HG03520 (cell line): ENCODE data around the gene FANCD2OS.
"Not testable (repeated sequence)": the region's sequence is repeated elsewhere in the genome, so short reads cannot be mapped to it uniquely, and the experiment has no call there.

Experiments
- ATAC-seq: cut with Tn5 transposase; IDR thresholded peaks from one replicate; pipeline ENCODE4 v1.9.1; 2021; ENCODE audit warnings: mild to moderate bottlenecking, moderate library complexity; ENCODE audit not compliant: unreplicated experiment

The FANCD2OS gene

DNA sequence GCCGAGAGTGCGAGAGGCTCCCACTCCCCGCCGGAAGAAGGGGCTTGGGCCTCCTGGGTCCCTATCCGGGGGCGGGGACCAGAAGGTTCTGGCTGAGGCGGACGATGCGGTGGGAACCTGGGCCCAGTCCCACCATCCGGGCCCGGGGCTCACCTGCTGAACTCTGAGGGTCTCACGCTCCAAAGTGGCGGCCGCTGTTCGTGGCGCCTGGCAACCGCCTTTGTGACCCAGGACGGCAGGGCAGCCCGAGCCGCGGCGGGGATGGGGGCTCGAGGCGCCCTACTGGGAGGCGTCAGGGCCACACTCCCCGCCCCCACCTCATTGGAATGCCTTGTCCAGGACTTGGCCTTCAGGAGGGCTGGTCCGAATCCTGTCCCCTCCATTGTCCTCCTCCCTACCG is at the start of gene FANCD2OS:
FANCD2OS (minus strand) TSS at position 165 of the 400 bp plus-strand sequence. CDS start 3,481 bp downstream, outside the sequence.
- no peak for ATAC-seq

DNA sequence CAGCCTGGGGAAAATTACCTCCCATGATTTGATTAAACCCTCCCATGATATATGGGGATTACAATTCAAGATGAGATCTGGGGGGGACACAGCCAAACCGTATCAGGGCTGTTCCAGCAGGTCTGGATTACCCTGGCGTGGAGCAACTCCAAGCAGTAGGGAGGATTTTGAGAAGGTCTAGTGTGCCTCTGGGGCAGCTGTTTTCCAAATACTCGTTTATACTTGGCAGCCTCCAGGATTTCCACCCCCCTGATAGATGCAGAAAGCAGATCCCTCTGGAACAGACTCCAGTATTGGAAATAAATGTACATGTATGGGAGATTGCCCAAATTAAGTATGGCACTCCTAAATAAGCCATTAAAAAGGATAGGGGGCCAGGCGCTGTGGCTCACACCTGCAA is 49.0 kb upstream of the FANCD2OS start:
- ATAC-seq, result no peak

DNA sequence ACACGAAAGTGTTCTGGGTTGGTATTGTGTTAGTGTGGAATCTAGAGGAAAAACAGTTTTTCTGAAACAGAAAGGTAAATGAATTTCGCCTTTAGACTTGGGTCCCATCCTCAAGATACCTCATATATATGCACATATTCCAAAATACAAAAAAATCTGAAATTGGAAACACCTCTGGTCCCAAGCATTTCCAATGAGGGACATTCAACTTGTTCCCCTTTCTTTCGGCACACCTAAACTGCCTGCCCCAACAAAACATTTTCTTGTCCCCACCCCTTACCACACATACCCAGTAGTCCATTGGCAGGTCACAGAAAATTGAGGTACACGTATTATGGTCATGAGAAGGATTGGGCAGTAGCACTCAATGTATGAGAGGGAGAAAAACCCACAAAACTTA is 47.6 kb upstream of the FANCD2OS start:
- no peak for ATAC-seq

DNA sequence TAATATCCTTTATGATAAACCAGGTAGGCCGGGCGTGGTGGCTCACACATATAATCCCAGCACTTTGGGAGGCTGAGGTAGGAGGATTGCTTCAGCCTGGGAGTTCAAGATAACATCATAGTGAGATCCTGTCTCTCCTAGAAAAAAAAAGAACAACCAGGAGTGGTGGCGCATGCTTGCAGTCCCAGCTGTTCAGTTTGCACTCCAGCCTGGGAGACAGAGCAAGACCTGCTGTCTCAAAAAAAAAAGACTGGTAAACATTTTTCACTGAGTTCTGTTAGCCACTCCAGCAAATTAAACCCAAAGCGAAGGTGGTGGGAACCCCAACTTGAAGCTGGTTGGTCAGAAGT is 47.0 kb upstream of the FANCD2OS start:
- no peak for ATAC-seq

GRCh38 chr3:10154335-10155122 is 46.5 kb upstream of the FANCD2OS start:
- no peak for ATAC-seq

GRCh38 chr3:10150987-10151386 is 42.9 kb upstream of the FANCD2OS start:
- no peak for ATAC-seq

DNA sequence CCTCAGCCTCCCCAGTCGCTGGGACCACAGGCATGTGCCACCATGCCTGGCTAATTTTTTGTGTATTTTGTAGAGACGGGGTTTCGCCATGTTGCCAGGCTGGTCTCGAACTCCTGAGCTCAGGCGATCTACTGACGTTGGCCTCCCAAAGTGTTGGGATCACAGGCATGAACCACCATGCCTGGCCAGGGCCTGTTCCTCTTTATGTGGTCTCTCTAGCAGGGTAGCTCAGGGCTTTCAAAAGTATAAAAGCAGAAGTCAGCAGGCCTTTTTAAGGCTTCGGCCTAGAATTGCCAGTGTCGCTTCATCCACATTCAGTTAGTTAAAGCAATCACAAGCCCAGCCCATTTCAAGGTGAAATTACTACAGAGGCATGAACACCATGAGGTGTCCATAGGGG is 41.2 kb upstream of the FANCD2OS start:
- ATAC-seq, result no peak

DNA sequence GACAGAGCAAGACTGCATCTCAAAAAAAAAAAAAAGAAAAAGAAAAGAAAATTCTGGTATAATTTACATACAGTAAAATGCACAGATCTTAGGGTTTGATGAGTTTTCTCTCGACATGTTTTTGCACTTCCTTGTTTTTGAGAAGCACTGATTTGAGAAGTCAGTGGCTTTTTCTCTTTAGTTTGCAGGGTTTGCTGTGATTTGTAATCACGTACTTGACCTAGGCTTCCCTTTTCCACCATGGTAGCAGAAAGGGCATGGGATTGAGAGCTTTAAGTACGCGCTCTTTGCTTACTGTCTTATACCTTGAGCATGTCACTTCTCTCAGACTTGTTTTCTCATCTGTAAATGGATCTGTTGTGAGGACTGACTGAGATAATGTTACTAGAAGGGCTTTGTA is 37.6 kb upstream of the FANCD2OS start:
- no peak for ATAC-seq

DNA sequence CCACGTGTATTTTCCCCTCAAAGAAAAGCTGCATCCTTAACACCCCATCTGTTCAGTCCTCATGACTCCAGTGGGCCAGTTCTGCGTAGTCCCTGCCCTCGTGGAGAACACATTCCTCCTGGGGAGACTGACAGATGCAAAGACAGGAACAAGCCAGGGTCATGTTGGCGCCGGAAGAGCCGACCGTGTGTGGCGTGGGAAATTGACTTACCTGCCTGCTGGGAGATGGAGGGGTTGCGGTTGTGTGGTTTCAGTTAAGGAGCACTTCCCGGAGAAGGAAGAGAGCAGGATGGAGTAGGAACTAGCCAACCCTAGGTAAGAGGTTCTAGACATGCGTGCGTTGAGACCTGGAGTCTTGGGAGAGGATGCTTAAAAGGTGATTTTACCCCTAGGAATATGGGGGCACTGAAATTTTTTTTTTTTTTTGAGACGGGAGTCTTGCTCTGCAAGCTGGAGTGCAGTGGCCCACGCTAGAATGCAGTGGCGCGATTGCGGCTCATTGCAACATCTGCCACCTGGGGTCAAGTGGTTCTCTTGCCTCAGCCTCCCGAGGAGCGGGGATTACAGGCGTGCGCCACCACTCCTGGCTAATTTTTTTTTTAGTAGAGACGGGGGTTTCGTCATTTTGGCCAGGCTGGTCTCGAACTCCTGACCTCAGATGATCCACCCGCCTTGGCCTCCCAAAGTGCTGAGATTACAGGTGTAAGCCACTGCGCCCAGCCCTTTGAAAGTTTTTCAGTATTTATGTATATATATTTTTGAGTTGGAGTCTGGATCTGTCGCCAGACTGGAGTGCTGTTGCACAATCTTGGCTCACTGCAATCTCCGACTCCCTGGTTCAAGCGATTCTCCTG is 34.9 kb upstream of the FANCD2OS start:
- ATAC-seq, result no peak

DNA sequence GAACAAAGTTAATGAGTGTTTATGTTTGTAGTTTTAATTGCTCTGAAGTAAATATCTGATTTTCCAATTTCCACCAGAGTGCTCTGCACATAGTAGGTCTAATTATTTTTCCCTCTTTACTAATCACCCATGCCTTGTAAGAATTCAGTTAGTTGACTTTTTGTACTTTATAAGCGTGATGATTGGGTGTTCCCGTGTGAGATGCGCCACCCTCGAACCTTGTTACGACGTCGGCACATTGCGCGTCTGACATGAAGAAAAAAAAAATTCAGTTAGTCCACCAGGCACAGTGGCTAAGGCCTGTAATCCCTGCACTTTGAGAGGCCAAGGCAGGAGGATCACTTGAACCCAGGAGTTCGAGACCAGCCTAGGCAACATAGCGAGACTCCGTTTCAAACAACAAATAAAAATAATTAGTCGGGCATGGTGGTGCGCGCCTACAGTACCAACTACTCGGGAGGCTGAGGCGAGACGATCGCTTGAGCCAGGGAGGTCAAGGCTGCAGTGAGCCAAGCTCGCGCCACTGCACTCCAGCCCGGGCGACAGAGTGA is 33.0 kb upstream of the FANCD2OS start:
- no peak for ATAC-seq

- ATAC-seq, result no peak
These were observed 29.1 kb upstream of the FANCD2OS start for GRCh38 chr3:10137178-10137577.

GRCh38 chr3:10136426-10137005 is 28.5 kb upstream of the FANCD2OS start:
- ATAC-seq, result no peak

- ATAC-seq, result not testable (repeated sequence)
These were observed 27.8 kb upstream of the FANCD2OS start for GRCh38 chr3:10135872-10136271.

- no peak for ATAC-seq
These were observed 14.7 kb upstream of the FANCD2OS start for GRCh38 chr3:10122724-10123123.

- no peak for ATAC-seq
These were observed 13.0 kb upstream of the FANCD2OS start for GRCh38 chr3:10121064-10121463.

GRCh38 chr3:10119376-10119775 is 11.3 kb upstream of the FANCD2OS start:
- ATAC-seq, result no peak

DNA sequence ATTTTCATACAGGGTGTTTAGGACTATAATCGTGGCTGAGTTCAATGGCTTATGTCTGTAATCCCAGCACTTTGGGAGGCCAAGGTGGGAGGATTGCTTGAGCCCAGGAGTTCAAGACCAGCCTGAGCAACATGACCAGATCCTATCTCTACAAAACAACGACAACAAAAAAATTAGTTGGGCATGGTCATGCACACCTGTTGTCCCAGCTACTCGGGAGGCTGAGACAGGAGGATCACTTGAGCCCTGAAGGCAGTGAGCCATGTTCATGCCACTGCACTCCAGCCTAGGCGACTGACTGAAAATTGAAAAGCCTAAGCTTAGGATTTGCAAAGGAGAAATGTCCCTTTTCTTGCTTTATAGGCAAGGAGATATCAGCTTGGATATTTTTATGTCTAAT is 8.9 kb upstream of the FANCD2OS start:
- no peak for ATAC-seq

DNA sequence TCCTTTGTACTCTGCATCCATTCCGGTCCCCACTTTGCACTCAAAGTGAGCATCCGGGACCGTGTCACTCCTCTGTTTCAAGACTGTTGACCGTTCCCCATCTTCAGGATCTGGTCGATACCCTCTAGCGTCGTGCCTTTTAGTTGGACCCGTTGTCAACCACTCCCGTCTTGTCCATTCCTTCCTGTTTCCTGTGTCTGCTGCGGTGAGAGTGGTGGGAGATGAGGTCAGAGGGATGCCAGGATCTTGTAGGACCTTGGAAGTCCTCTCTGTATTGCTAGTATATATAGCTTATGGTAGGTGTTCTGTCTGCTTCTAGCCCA is 8.0 kb upstream of the FANCD2OS start:
- ATAC-seq, result no peak

- ATAC-seq, result peak; percentile 94
These were observed 7.5 kb upstream of the FANCD2OS start, which contains the start of gene BRK1 for GRCh38 chr3:10115326-10116137. TSS of gene BRK1 (plus strand) at chr3:10115675. CDS start at chr3:10115702, 27 bp downstream.

DNA sequence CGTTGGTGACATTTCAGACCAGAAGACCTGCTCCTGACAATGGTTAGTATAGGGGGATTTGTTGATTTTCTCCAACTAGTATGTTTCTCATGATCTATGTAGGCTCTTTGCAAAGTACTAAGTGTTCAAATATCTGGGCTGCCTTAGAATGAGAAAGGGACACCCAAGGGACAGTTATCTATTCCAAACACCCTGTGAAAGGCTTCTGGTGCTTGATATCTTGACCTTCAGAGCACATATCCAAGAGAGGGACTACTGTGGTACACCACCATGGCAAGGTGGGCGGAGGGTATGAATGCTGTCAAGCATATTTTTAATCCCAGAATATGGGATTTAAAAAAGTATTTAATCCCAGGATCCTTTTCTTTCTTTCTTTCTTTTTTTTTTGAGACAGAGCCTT is 1.1 kb downstream of the FANCD2OS start:
- no peak for ATAC-seq

- no peak for ATAC-seq
These were observed 9.0 kb downstream of the FANCD2OS start for GRCh38 chr3:10099041-10099440.
